ENCODE measurements around the gene CRELD2. TPM values are rescaled to one million over a fixed set of nuclear protein-coding genes. Genes with fewer than 3 reads are reported as not detected.
"Not testable (repeated sequence)": the region's sequence is repeated elsewhere in the genome, so short reads cannot be mapped to it uniquely, and the experiment has no call there.

The CRELD2 gene
- total RNA-seq, 1 experiment from 2014 or later: 23.4 TPM

DNA sequence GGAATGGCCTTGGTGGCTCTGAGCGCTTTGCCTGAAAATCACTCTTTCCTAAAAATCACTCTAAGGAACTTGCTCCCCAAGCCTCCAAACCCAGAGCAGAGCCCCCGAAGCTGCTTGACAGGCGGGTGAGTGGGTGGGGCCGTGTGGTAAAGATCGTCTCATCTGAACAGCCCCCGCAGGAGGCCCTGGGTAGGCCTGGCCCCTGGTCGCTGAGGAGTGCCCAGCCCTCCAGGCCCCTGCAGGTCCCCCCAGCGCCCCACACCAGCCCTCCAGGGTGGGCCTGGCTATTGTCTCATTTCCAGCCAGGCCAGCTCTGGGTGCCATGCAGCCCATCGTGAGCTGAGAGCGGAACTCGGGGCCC lies 25.0 kb downstream of the CRELD2 start:
- DNase-seq (ENCODE audit: extremely low read depth, low read depth): no peak

DNA sequence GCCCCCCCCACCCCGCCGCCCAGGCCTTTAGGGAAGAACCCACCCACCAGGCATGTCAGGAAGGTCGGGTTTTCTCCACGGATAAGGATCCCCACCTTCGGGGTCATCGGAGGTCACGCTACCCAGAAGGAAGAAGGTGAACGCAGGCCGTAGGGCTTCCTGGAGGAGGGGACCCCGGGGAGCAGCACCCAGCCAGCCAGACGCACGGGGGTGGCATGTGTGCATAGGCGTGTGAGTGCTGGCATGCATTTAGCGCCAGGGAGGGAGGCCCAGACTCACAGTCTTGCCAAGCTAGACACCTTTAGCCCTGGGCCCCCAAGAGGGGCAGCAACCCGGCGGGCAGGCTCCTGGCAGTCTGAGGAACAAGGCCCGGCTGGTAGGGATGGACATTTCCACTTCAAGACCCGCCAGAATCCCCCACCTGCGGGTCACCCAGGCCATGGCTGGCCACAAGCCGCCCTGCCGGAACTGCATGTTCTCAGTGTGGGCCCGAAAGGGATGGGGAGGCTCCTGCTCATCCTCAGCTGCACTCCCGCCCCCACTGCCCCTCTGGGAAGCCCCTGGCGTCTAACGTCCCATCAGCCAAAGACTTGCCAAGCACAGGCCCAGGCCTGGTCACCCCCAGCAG lies 25.5 kb downstream of the CRELD2 start:
- DNase-seq (ENCODE audit: extremely low read depth, low read depth): no peak

DNA sequence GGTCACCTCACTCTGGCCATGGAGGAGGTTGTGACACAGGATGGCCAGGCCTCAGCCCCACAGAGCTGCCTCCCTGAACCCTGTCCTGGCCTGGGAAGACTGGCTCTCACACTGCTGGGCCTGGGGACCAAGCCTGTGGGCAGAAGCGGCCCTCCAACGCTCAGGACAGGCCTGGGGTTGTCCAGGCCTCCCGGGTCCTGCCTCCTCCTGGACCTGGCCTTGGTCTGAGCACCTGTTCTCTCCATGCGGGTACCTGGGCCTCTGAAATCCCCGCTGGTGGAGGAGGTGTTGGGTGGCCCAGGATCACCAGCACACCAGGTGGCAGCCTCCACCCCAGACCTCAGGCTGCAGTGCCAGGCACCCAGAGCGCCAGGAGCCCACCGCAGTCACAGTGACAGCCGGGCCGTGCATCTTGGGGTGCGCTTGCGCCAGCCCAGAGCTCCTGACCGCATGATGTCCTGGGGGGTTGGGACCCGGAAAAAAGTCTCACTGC lies 26.0 kb downstream of the CRELD2 start:
- no peak for DNase-seq (ENCODE audit: extremely low read depth, low read depth)

DNA sequence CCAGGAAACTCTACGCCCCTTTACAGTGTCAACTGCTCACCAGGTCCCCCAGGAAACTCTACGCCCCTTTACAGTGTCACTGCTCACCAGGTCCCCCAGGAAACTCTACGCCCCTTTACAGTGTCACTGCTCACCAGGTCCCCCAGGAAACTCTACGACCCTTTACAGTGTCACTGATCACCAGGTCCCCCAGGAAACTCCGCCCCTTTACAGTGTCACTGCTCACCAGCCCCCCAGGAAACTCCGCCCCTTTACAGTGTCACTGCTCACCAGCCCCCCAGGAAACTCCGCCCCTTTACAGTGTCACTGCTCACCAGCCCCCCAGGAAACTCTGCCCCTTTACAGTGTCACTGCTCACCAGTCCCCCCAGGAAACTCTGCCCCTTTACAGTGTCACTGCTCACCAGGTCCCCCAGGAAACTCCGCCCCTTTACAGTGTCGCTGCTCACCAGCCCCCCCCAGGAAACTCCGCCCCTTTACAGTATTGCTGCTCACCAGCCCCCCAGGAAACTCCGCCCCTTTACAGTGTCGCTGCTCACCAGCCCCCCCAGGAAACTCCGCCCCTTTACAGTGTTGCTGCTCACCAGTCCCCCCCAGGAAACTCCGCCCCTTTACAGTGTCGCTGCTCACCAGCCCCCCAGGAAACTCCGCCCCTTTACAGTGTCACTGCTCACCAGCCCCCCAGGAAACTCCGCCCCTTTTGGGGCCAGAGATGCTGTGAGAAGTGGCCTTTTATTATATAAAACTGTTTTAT lies 26.8 kb downstream of the CRELD2 start:
- DNase-seq (ENCODE audit: extremely low read depth, low read depth): not testable (repeated sequence)

DNA sequence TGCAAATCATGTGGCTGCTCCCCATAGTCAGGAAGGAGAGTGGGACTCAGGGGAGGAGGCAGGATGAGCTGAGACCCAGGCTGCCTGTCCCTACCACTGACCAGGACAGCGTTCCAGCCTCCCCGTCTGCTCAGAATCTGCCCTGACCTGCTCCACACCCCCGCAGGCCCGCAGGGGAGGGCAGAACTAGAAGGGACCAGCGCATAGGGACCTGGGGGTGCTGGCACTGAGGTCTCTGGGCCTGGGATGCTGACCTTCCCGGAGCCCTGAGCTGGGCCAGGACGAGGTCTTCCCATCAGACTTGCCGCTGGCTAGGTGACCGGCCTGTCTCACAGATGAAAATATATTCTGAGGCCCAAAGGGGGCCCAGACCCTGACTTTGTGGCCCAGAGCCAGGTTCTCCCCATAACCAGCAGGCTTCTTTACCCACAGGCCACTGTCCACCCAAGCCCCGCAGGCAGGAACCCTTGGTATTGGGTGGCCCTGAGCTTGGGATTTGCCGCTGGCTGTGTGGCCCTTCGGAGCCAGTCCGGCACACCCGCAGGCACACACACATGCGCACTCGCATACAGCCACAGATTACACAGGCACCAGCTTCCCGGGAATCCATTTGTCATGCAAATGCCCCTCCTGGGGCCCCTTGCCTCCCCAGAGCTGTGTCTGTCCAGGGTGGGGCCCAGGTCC lies 28.3 kb downstream of the CRELD2 start:
- DNase-seq (ENCODE audit: extremely low read depth, low read depth): no peak

DNA sequence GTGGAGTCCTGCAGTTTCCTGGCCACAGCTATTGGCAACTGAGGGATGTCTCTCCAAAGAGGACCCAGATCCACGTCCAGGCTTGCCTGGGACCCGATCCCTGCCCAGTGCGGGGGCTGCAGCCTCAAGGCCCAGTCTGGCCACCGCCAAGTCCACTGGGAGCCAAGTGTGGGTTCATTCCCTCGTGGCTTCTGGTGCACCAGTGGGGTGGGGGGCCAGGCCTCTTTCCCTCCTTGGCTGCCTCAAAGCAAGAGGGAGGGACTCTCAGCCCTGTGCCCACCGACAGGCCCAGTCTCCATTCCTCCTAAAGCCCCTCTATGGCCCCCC lies 28.8 kb downstream of the CRELD2 start:
- no peak for DNase-seq (ENCODE audit: extremely low read depth, low read depth)

DNA sequence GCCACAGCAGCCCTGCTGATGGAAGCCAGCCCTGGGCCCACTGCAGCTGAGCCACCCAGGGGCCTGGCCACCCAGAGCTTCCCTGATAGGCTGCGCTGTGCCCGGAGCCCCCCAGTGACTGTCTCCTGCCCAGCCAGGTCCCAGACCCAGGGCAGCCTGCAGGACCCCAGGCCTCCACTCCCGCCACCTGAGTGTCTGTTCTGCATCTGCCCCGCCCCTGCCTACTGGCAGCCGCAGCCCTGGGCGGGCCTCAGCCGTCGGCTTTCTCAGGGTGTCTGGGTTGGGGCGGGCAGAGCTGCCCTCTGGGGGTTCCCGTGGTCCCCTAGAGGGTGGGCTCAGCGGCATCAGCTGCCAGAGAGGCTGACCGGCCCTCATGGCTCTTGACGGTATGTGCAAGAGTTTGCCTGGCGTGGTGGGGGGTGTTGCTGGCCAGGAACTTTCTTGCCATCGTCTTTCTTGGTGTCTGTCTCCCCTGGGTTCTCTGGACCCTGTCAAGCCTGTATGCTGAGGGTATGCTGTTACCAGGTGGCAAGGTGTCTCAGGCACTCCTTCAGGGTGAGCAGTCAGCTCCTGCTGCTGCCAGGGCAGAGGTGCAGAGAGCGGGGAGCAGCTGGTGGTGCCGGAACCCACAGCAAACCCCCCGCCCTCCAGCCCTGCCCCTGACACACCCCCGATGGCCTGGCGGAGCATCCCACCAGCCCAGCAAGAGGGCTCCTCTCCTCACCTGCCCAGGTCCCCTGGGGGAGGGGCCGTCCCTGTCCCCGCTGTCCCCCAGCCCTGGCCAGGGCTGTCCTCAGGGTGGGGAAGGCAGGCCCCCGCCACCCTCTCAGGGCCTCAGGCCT lies 29.9 kb downstream of the CRELD2 start:
- no peak for DNase-seq (ENCODE audit: extremely low read depth, low read depth)

DNA sequence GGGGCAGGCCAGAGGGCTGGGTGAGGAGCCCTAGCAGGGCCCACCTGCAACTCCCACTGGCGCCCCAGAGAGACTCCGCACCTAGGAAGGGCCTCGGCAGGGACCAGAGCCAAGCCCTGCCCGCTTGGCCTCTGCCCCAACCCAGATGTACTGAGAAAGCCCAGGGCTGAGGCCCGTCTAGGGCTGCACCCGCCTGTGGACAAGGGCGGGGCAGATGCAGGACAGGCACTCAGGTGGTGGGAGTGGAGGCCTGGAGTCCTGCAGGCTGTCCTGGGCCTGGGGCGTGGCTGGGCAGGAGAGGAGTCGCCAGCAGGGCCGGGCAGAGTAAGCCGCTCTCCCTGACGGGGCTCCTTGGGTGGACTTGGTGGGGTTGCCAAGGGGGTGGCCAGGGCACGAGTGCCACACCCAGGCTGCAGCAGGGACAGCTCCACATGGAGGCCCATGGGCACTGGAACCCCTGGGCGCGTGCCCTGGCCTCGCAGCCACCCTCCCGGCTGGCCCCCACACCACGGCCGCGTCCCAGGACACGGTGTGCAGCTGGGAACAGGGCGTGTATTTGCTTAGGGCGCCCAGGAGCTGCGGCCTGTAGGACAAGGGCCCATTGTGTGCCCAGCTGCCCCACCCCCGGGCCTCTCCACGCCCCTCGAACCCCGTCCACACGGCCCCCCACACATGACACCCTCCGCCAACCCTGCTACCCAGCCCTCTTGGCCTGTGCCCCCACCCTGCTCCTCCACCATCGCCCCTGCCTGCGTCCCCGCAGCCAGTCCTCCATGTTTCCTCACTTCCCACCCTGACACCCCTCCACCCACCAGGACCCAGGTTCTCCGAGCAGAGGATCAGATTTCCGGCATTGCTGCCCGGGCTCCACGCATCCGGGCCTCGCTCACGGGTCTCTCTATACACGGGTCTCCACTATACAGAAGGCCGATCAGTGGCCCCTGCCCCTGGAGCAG lies 30.8 kb downstream of the CRELD2 start:
- DNase-seq (ENCODE audit: extremely low read depth, low read depth): no peak

DNA sequence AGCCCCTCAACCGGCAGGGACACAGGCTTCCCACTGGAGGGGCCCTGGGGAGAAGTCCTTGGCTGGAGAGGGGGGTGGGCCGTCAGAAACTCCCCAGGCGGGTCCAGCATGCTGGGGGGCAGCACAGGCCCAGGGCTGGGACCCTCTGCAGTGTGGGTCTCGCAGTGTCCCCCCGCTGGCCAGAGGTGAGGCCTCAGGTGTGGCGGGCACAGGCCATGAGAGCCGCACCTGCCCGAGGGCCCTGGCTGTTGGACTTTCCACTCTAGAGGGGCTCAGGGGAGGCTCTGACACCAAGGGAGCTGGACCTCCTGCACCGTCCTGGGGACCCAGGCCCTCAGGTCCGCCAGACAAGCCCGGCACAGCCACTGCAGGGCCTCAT lies 31.5 kb downstream of the CRELD2 start:
- no peak for DNase-seq (ENCODE audit: extremely low read depth, low read depth)

DNA sequence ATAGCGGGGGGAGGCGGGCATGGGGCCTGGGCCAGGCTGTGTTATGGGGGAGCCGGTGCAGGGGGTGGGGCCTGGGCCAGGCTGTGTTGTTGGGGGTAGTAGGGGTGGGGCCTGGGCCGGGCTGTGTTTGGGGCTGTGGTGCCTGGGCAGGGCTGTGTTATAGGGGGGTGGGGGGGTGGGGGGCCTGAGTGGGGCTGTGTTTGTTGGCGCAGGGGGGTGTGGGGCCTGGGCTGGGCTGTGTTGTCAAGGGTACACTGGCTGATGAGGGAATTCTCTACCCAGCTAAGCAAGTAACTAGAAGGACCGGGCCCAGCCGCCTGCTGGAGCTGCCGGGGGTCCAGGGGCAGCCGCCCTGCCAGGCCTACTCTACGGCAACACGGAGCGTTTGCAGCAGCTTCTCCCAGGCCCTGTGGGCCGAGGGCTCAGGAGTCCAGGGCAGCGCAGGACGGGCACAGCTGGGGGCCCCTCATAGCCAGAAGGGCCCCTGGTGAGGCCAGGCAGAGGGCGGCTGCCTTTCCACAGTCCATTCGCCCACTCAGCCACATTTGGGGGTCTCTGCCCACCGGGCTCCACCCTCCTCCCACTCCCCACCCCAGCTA lies 32.1 kb downstream of the CRELD2 start:
- no peak for DNase-seq (ENCODE audit: extremely low read depth, low read depth)

DNA sequence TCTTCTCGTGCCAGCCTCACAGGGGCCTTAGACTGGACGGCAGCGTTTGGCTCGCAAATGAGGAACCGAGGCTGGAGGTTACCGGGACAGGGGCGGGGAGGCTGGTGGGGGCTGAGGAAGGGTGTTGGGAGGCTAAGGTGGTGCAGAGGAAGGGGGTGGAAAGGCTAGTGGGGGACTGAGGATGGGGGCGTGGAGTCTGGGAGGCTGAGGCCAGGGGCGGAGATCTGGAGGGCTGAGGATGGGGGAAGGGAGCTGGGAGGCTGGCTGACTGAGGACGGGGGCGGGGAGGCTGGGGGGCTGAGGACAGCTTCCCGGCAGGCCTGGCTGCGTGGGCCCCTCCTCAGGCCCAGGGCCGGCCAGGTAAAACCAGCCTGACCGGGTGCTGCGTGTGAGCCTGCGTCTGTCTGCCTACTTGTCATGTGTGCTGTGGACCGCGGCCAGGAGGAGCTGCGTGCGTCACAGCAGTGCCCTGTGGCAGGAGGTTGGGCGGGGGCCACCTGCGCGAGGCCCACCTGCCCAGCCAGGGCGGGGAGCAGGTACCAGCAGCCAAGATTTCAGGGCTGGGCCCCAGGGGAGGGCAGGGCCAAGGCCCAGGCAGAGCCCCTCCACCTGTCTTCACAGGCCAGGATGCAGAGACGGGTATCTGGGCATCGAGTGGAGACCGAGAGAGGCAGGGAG lies 32.7 kb downstream of the CRELD2 start:
- DNase-seq (ENCODE audit: extremely low read depth, low read depth): no peak

DNA sequence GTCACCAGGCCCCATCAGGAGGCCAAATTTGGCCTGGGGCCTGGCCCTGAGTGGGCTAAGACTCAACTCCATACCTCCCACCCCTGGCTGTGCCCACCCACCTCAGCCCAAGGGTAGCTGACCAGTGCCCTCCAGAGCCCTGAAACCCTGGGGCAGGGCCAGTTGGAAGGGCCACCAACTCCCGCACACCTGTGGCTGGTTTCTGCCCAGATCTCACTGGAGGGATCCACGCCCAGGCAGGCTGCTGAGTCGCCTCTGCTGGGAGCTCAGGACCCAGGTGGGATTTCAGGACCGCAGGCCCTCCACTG lies 33.2 kb downstream of the CRELD2 start:
- no peak for DNase-seq (ENCODE audit: extremely low read depth, low read depth)

DNA sequence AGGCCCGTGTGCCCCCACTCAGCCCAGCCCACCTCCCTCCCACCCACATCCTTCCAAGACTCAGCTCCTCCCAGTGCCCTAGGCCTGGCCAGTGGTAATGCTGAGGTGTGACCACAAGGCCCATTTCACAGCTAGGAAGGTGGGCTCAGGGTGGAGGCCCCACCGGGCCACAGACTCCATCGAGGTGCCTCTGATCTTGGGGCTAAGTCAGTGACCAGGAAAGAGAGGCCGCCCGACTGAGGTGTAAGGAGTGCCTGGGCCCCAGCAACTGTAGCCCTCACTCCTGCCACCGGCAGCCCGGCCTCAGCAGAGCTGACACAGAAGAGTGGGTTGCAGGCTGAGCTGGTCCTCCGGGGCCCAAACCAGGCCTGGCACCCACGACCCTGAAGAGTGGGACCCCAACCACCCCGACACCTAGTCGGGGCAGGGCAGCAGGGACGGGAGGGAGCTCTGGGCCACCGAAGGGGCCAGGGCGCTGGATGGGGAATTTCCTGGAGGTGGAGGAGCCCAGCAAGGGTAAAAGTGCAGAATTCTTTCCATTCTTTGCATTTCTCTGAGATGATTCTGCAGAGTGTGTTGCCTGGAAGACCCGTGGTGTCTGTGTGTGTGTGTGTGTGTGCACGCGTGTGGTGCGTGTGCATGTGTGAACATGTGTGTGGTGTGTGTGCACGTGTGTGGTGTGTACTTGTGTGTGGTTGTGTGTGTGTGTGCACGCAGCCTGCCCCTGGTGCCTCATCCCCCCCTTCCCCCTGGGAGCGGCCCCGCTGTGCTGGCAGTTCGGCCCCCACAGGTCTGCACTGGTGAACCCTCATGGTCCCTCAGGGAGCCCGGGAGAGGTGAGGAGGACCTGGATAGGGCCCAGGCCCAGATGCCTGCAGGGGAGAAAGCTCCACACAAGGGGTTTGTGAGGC lies 33.8 kb downstream of the CRELD2 start:
- no peak for DNase-seq (ENCODE audit: extremely low read depth, low read depth)

DNA sequence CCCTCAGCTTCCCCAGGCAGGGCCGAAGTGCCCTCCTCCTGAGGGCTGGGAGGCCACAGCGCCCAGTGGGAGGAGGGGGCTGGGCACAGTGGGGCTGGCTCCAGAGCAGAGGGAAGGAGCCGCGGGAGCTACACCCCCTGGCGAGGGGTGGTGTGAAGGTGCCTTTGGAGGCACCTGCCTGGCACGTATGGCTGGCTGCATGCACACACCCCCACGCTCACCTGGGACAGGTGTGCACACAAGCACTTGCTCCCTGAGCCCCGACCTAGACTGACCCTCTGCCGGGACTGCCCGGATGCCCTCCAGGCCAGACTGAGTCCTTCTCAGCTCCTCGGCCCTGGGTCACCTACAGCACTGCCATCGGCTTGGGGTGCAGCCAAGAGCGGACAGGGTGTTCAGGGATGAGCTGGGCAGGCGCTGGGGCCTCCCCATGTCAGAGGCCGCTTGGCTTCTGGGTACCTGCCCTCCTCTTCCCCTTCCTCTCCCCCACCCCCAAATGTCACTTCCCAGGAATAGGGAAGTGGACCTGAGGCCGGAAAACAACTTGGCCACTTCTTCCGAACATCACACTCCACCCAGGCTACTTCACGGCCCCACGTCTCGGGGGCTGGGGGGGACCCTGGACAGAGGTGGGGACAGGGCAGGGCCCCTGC lies 34.7 kb downstream of the CRELD2 start:
- DNase-seq (ENCODE audit: extremely low read depth, low read depth): no peak

DNA sequence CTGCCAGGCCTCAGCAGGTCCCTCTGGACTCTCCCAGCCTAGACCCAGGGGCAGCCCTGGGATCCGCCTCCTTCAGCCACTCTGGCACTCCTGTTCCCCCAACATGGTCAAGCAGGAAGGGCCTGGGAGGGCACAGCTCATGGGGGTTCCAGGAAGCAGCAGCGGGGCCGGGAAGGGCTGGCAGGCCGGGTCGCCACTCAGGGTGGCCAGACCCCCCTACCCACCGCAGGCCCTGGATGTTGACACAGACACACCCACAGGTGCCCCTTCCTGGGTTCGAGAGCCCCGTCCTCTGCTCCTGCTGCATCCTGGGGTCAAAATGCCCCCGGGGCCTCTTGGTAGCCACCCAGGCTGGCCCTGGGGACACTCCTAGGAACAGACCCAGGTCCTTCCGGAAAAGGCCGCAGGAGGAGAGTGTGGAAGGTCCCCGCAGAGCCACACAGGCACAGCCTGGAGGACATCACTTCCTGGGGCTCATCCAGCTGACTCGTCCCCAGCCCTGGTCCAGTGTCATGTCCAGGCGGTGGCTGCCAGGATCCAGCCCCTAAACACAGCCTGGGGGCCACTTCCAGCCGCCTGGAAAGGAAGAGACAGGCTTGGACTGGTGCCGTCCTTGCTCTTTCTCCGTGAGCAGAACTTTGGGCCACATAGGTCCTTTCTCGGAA lies 35.4 kb downstream of the CRELD2 start:
- DNase-seq (ENCODE audit: extremely low read depth, low read depth): no peak

DNA sequence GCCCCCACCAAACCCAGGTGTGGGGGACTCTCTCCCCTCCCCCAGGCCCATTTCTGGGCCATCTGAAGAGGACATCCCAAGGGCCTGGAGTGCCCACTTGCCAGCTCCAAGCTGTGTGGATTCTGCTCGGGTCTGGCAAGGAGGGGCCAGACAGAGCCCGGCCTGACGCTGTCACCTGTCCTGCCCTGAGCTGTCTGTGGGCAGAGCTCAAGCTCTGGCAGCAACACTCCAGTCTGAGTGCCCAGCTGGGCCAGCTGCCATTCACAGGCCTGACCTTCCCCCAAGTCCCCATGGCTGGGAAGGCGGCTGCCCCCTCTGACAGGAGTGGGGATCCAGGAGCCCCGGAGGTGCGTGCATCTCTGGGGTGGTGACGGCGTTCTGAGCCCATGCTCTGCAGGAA lies 35.9 kb downstream of the CRELD2 start:
- no peak for DNase-seq (ENCODE audit: extremely low read depth, low read depth)

DNA sequence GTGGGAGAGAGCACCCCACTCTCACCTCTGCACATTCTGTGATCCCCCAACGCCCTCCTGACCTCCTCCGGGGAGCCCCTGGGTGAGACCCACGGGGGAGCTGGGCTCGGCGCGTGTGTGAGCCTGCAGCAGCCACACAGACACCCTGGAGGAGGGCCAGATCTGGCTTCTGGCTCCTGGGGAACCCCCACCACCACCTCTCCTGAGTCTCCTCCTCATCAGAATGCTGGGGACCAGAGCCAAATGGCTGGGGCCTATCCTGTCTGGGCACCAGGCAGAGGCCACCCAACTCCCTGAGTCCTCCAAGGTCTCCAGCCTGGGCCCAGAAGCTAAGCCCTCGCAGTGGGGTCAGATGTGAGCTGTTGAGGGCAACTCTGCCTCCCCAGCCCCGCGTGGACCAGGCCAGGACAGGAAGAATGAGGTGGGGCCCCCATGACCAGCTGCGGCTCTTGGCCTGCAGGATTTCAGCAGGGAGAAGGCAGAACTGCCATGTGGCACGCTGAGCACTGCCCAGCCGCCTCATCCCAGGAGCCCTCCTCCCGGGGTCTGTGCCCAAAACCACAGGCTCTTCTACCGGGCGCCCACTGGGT lies 36.7 kb downstream of the CRELD2 start:
- DNase-seq (ENCODE audit: extremely low read depth, low read depth): no peak

Measured in NCI-H460 (cell line).